Calu3 (cell line): ENCODE data around the gene CDC25A. TPM values are rescaled to one million over a fixed set of nuclear protein-coding genes. Genes with fewer than 3 reads are reported as not detected.

ENCODE experiments used
- BruUV-seq: library from RNA; stranded (reverse); fragments of 400-500 nt; replicated peaks from 2 replicates; lab custom pipeline; 2021; lab: Mats Ljungman, UMichigan
- CTCF ChIA-PET: fragments of 300-600 bp; sonication (Branson Sonifier 250); formaldehyde crosslinking; loops from one replicate; lab custom pipeline; 2022; ENCODE audit warnings: antibody characterized with exemption; lab: Charles Lee
- DNase-seq: peaks from one replicate; pipeline ENCODE4 v3.0.0; 2022
- H3K27ac Mint-ChIP-seq: one replicate; pipeline ENCODE4 v1.8.0; 2022; ENCODE audit warnings: mixed read lengths; ENCODE audit not compliant: unreplicated experiment
- H3K27me3 Mint-ChIP-seq: one replicate; pipeline ENCODE4 v1.8.0; 2022; ENCODE audit warnings: mixed read lengths; ENCODE audit not compliant: unreplicated experiment
- H3K36me3 Mint-ChIP-seq: one replicate; pipeline ENCODE4 v1.8.0; 2022; ENCODE audit warnings: mild to moderate bottlenecking, moderate library complexity, mixed read lengths; ENCODE audit not compliant: insufficient read depth, unreplicated experiment
- H3K4me1 Mint-ChIP-seq: one replicate; pipeline ENCODE4 v1.8.0; 2022; ENCODE audit warnings: mild to moderate bottlenecking, low read depth, mixed read lengths; ENCODE audit not compliant: unreplicated experiment
- H3K4me3 Mint-ChIP-seq: one replicate; pipeline ENCODE4 v1.8.0; 2022; ENCODE audit warnings: mild to moderate bottlenecking, low read depth, moderate library complexity, mixed read lengths; ENCODE audit not compliant: unreplicated experiment
- H3K9me3 Mint-ChIP-seq: one replicate; pipeline ENCODE4 v1.8.0; 2022; ENCODE audit warnings: low read depth, mixed read lengths; ENCODE audit not compliant: unreplicated experiment
- intact Hi-C: fragments of 100-400 bp; cut with micrococcal nuclease; formaldehyde crosslinking; loops from one replicate; pipeline ENCODE4 v1.10.0; 2022; ENCODE audit not compliant: unreplicated experiment
- total RNA-seq: library from RNA; stranded (reverse); gene quantifications from 2 replicates; pipeline ENCODE4 v1.2.3, GENCODE V29; 2022
- TF ChIP-seq, protein P1 (sequence below): fragments of 200-600 bp; IDR thresholded peaks from one replicate; pipeline ENCODE4 v1.8.0; 2022; ENCODE audit warnings: antibody characterized with exemption; ENCODE audit not compliant: unreplicated experiment

The CDC25A gene
- total RNA-seq, 1 experiment from 2014 or later, result 18.2 TPM

DNA sequence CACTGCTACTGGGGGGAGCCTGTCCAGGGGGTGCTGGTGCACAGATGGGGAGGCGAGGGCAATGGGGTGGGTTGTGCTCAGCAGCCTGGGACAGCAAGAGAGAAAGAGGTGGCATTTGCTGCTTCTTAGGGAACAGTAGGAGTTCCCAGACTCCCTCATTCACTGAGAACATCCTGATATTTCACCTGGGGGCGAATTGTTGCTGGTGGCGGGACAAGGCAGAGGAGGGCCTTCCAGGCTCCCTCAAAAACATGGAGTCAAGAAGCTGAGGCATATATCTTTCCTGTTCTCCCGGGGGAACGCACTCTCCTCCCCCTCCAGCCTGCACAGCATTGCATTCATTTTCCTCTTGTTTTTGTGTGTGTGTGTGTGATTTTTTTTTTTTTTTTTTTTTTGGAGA lies 65.7 kb downstream of the CDC25A start:
- Mint-ChIP-seq H3K9me3 (no peaks in the 10 kb centered on the region), H3K27ac (no peak overlapping the region), H3K4me1 (no peaks in the 10 kb centered on the region), H3K27me3 (no peaks in the 10 kb centered on the region), H3K4me3 (no peak overlapping the region), H3K36me3 (no peaks in the 10 kb centered on the region)
- no peak for DNase-seq
- CTCF ChIA-PET, result interaction anchor here (0.7 kb wide), 2 partner anchors 9 to 701 kb away, joined by 3 read pairs; no protein-coding TSS in a partner anchor
- TF ChIP-seq, protein P1, sequence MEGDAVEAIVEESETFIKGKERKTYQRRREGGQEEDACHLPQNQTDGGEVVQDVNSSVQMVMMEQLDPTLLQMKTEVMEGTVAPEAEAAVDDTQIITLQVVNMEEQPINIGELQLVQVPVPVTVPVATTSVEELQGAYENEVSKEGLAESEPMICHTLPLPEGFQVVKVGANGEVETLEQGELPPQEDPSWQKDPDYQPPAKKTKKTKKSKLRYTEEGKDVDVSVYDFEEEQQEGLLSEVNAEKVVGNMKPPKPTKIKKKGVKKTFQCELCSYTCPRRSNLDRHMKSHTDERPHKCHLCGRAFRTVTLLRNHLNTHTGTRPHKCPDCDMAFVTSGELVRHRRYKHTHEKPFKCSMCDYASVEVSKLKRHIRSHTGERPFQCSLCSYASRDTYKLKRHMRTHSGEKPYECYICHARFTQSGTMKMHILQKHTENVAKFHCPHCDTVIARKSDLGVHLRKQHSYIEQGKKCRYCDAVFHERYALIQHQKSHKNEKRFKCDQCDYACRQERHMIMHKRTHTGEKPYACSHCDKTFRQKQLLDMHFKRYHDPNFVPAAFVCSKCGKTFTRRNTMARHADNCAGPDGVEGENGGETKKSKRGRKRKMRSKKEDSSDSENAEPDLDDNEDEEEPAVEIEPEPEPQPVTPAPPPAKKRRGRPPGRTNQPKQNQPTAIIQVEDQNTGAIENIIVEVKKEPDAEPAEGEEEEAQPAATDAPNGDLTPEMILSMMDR, result no peak
- intact Hi-C loops, result no loop called here
- BruUV-seq, result no TSS peak

GRCh38 chr3:48120223-48120622 lies 68.0 kb downstream of the CDC25A start:
- Mint-ChIP-seq H3K4me3 (no peak overlapping the region), H3K27me3 (no peaks in the 10 kb centered on the region), H3K36me3 (no peaks in the 10 kb centered on the region), H3K4me1 (no peaks in the 10 kb centered on the region), H3K27ac (no peak overlapping the region), H3K9me3 (no peaks in the 10 kb centered on the region)
- TF ChIP-seq, protein P1, result no peak
- intact Hi-C loops, result no loop called here
- BruUV-seq, result no TSS peak
- CTCF ChIA-PET, result no interaction called here
- DNase-seq, result no peak

- Mint-ChIP-seq H3K9me3 (no peaks in the 10 kb centered on the region), H3K27me3 (no peaks in the 10 kb centered on the region), H3K36me3 (no peaks in the 10 kb centered on the region), H3K4me1 (no peaks in the 10 kb centered on the region), H3K27ac (no peak overlapping the region), H3K4me3 (no peak overlapping the region)
- no peak for DNase-seq
- BruUV-seq, result no TSS peak
- CTCF ChIA-PET, result no interaction called here
- TF ChIP-seq, protein P1, result no peak
- intact Hi-C loops, result no loop called here
These were observed 68.6 kb downstream of the CDC25A start for GRCh38 chr3:48119505-48120193.

DNA sequence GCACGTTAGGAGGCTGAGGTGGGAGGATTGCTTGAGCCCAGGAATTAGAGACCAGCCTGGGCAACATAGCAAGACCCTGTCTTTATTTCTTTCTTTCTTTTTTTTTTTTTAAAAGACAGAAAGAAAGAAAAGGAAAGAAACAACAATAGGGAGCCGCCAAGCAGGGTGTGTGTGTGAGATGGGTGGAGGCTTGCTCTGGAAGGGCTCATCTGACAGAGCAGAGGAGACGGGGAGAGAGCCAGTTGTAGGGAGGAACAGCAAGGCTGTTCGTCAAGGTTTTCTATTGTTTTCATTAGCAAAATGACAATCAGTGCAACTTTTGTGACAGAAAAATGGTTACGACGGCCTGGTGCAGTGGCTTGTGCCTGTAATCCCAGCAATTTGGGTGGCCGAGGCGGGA lies 69.3 kb downstream of the CDC25A start:
- no TSS peak for BruUV-seq
- no peaks in the 10 kb centered on the region for H3K4me1 Mint-ChIP-seq
- no peaks in the 10 kb centered on the region for H3K36me3 Mint-ChIP-seq

More for the DNA sequence above, 69.3 kb downstream of the CDC25A start:
- no peaks in the 10 kb centered on the region for H3K9me3 Mint-ChIP-seq
- H3K27ac Mint-ChIP-seq, result no peak overlapping the region
- no peak overlapping the region for H3K4me3 Mint-ChIP-seq
- intact Hi-C loops, result no loop called here
- no peaks in the 10 kb centered on the region for H3K27me3 Mint-ChIP-seq
- TF ChIP-seq, protein P1, result no peak
- CTCF ChIA-PET, result no interaction called here
- no peak for DNase-seq
